HL-60 (cell line): ENCODE measurements around the gene PRDM16.

ENCODE experiments used
- CTCF ChIP-seq: IDR thresholded peaks from one replicate; pipeline ENCODE4 v1.5.1; 2011; ENCODE audit warnings: low read length, control low read depth, inconsistent platforms; ENCODE audit not compliant: insufficient read depth
- GABPA ChIP-seq: IDR thresholded peaks from 2 replicates; pipeline ENCODE4 v1.6.1; 2012; ENCODE audit warnings: low read depth
- POLR2AphosphoS5 ChIP-seq: IDR thresholded peaks from 2 replicates; pipeline ENCODE4 v1.6.1; 2012; ENCODE audit warnings: low read depth
- SPI1 ChIP-seq: IDR thresholded peaks from 2 replicates; pipeline ENCODE4 v1.6.1; 2012; ENCODE audit warnings: low read depth, mild to moderate bottlenecking, borderline replicate concordance
- TF ChIP-seq, protein P1 (sequence below): IDR thresholded peaks from 2 replicates; pipeline ENCODE4 v1.6.1; 2012; ENCODE audit warnings: low read depth; ENCODE audit not compliant: insufficient replicate concordance

DNA sequence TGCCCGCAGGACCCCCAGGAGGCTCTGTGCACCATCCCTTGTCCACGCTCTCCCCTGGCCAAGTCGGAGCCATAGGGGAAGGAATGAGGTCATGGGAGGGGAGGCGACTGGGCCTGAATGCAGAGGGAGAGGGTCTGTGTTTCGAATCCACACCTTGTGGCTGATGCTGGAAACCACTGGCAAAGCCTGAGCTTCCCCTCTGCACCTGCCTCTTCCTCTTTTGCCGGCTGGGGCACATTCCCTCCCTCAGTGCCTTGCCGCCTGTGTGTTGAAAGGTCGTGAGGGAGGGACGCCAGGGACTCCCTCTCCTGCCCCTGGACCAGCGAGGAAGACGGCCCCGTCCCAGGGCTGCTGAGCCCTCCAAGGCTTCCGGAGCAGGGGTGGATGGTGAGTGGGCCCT lies 27.3 kb downstream of the PRDM16 start:
- TF ChIP-seq CTCF (no peak), POLR2AphosphoS5 (no peak), GABPA (no peak), SPI1 (peak; percentile 53; the same call in 1 of the 2 replicates)
- TF ChIP-seq, protein P1, sequence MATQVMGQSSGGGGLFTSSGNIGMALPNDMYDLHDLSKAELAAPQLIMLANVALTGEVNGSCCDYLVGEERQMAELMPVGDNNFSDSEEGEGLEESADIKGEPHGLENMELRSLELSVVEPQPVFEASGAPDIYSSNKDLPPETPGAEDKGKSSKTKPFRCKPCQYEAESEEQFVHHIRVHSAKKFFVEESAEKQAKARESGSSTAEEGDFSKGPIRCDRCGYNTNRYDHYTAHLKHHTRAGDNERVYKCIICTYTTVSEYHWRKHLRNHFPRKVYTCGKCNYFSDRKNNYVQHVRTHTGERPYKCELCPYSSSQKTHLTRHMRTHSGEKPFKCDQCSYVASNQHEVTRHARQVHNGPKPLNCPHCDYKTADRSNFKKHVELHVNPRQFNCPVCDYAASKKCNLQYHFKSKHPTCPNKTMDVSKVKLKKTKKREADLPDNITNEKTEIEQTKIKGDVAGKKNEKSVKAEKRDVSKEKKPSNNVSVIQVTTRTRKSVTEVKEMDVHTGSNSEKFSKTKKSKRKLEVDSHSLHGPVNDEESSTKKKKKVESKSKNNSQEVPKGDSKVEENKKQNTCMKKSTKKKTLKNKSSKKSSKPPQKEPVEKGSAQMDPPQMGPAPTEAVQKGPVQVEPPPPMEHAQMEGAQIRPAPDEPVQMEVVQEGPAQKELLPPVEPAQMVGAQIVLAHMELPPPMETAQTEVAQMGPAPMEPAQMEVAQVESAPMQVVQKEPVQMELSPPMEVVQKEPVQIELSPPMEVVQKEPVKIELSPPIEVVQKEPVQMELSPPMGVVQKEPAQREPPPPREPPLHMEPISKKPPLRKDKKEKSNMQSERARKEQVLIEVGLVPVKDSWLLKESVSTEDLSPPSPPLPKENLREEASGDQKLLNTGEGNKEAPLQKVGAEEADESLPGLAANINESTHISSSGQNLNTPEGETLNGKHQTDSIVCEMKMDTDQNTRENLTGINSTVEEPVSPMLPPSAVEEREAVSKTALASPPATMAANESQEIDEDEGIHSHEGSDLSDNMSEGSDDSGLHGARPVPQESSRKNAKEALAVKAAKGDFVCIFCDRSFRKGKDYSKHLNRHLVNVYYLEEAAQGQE = no peak
